Measurements from ENCODE around the gene UBE2U.

DNA sequence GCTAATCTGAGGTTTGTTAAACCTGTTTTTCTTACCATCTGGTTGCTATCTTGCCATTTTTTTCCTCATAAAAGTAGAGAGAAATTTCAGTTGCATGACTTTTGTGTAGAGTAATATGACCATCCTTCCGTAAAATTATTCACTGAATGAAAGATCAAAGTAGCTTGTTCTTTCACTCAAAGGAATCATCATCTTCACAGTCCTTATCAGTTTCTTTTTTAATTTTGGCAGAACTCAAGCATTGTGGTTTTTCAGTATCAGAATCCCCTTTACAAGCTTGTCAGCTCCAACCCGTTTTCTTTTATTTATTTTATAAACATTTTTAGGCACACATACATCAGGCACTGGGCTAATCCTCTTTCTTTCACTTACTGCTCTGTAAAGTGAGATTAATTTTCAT, 91.7 kb downstream of the UBE2U start:
- TF ChIP-seq YY1 (IDR thresholded peaks at IDR 0.05; ENCODE audit: low read depth) (no peak), CEBPB (IDR thresholded peaks at IDR 0.05) (no peak), TEAD4 (IDR thresholded peaks at IDR 0.05) (no peak), TAF1 (IDR thresholded peaks at IDR 0.05; ENCODE audit: low read depth) (no peak), CREB1 (IDR thresholded peaks at IDR 0.05; ENCODE audit: low read depth) (no peak), RAD21 (IDR thresholded peaks at IDR 0.05; ENCODE audit: low read depth) (no peak), EP300 (IDR thresholded peaks at IDR 0.05; ENCODE audit: borderline replicate concordance) (no peak), NFIC (IDR thresholded peaks at IDR 0.05) (no peak)
- TF ChIP-seq, protein P1, sequence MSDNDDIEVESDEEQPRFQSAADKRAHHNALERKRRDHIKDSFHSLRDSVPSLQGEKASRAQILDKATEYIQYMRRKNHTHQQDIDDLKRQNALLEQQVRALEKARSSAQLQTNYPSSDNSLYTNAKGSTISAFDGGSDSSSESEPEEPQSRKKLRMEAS (IDR thresholded peaks at IDR 0.05) = no peak
